Mucosa of descending colon (tissue), 3 donors: ENCODE data around the gene RAI14. TPM values are rescaled to one million over a fixed set of nuclear protein-coding genes. Genes with fewer than 3 reads are reported as not detected.

Experiments used
- ATAC-seq: fragments of 200-7000 bp; cut with Tn5 transposase; one replicate; pipeline ENCODE4 v1.9.1; 2020; ENCODE audit warnings: mild to moderate bottlenecking, moderate library complexity
- DNase-seq, 3 donors: peaks; one replicate each; pipeline ENCODE4 v3.0.0-alpha.2; 2020
- H3K36me3 ChIP-seq: fragments of 200-600 bp; one replicate; pipeline ENCODE4 v1.8.0; 2021; ENCODE audit warnings: low read depth, mild to moderate bottlenecking
- H3K4me1 ChIP-seq: fragments of 200-600 bp; one replicate; pipeline ENCODE4 v1.8.0; 2021; ENCODE audit warnings: low read depth, mild to moderate bottlenecking
- H3K4me3 ChIP-seq: fragments of 200-600 bp; one replicate; pipeline ENCODE4 v1.8.0; 2021; ENCODE audit warnings: mild to moderate bottlenecking
- H3K9me3 ChIP-seq: fragments of 200-600 bp; one replicate; pipeline ENCODE4 v1.8.0; 2021; ENCODE audit warnings: mild to moderate bottlenecking
- CTCF ChIP-seq: fragments of 200-600 bp; IDR thresholded peaks from one replicate; pipeline ENCODE4 v1.8.0; 2022; ENCODE audit warnings: antibody characterized with exemption, mild to moderate bottlenecking
- intact Hi-C, 2 donors: fragments of 100-400 bp; cut with DNase I in 1 of 2; cut with micrococcal nuclease in 1 of 2; formaldehyde crosslinking; loops; one replicate each; pipeline versions ENCODE4 v1.11.0 to v1.11.1; 2022; cut with DNase I, micrococcal nuclease
- long read RNA-seq, 2 donors: library from polyadenylated mRNA; unstranded; transcript quantifications; one replicate each; pipeline ENCODE4 v2.0.0, GENCODE V29; 2019 to 2021
- total RNA-seq, 3 donors: library from RNA; stranded (reverse); fragmentation: NEBNext Ultra II Directional in 2 of 3; extraction: Animal tissue kit (Norgen Biotek cat#: 25700) in 2 of 3; gene quantifications; one replicate each; pipeline versions ENCODE4 v1.2.1 to v1.2.4, GENCODE V29; 2021 to 2023
- donor health status: DM: no; HTN: no; CAD: no; lungs with moderate emphysema.
- donor health status: DM: no; HTN: no; CAD: no.
- donor health status: DM: no; HTN: yes; CAD: no.

RAI14 gene
- total RNA-seq, result 10 to 100 TPM; 14.0 to 41.0 (median 23.4) TPM
- long read RNA-seq, donor 1, full-length matches to known transcripts, result 17 of 23 reads
- long read RNA-seq, donor 1, partial matches to known transcripts, result 3 of 23 reads
- long read RNA-seq, donor 1, other reads (novel, unspliced or antisense), result 3 of 23 reads
- long read RNA-seq, donor 2, partial matches to known transcripts, result 2 of 6 reads
- long read RNA-seq, donor 2, other reads (novel, unspliced or antisense), result 2 of 6 reads

- Histone ChIP-seq H3K9me3 (no peaks in the 10 kb centered on the region), H3K36me3 (no peaks in the 10 kb centered on the region), H3K4me1 (peaks cover 11% of the 10 kb centered on the region), H3K4me3 (peak within 1 kb of the TSS; percentile 72)
- DNase-seq, result peak; percentile 67 to 76 (median 72)
- ATAC-seq, result peak; percentile 83
- TF ChIP-seq CTCF, result no peak
- intact Hi-C loops, result no loop called here
These were observed at the start of gene RAI14 for GRCh38 chr5:34656001-34656699. RAI14 (plus strand) TSS chr5:34656328; CDS start chr5:34686920, 30,592 bp downstream.

- DNase-seq (no peak), ATAC-seq (peak; percentile 17)
- intact Hi-C loops, result no loop called here
- no peaks in the 10 kb centered on the region for H3K9me3 ChIP-seq
- H3K4me1 ChIP-seq, result no peaks in the 10 kb centered on the region
- no peak for TF ChIP-seq CTCF
- no peaks in the 10 kb centered on the region for H3K36me3 ChIP-seq
- H3K4me3 ChIP-seq, result no peak overlapping the region
These were observed 47.8 kb upstream of the RAI14 start for GRCh38 chr5:34608368-34608767.

GRCh38 chr5:34608859-34609648 lies 47.1 kb upstream of the RAI14 start:
- no peaks in the 10 kb centered on the region for H3K36me3 ChIP-seq
- ATAC-seq (peak; percentile 95), DNase-seq (peak in 1 of 3 donors; percentile 7)
- TF ChIP-seq CTCF, result no peak
- intact Hi-C loops, result no loop called here
- no peaks in the 10 kb centered on the region for H3K9me3 ChIP-seq
- no peaks in the 10 kb centered on the region for H3K4me1 ChIP-seq
- no peak overlapping the region for H3K4me3 ChIP-seq

- intact Hi-C loops, result no loop called here
- no peaks in the 10 kb centered on the region for H3K4me1 ChIP-seq
- no peaks in the 10 kb centered on the region for H3K9me3 ChIP-seq
- no peak overlapping the region for H3K4me3 ChIP-seq
- no peaks in the 10 kb centered on the region for H3K36me3 ChIP-seq
- TF ChIP-seq CTCF, result no peak
- ATAC-seq (no peak), DNase-seq (no peak)
These were observed 46.1 kb upstream of the RAI14 start for GRCh38 chr5:34609951-34610441.

- intact Hi-C loops, result no loop called here
These were observed 45.6 kb upstream of the RAI14 start for GRCh38 chr5:34610546-34610945.

More at GRCh38 chr5:34610546-34610945, 45.6 kb upstream of the RAI14 start:
- TF ChIP-seq CTCF, result no peak
- H3K9me3 ChIP-seq, result no peaks in the 10 kb centered on the region
- no peak for DNase-seq
- H3K36me3 ChIP-seq, result no peaks in the 10 kb centered on the region
- no peaks in the 10 kb centered on the region for H3K4me1 ChIP-seq
- no peak for ATAC-seq
- no peak overlapping the region for H3K4me3 ChIP-seq
